ENCODE measurements around the gene GRAMD2B. TPM values are rescaled to one million over a fixed set of nuclear protein-coding genes. Genes with fewer than 3 reads are reported as not detected.

Gene GRAMD2B
- total RNA-seq, 1 experiment from 2014 or later, result 7.2 TPM

DNA sequence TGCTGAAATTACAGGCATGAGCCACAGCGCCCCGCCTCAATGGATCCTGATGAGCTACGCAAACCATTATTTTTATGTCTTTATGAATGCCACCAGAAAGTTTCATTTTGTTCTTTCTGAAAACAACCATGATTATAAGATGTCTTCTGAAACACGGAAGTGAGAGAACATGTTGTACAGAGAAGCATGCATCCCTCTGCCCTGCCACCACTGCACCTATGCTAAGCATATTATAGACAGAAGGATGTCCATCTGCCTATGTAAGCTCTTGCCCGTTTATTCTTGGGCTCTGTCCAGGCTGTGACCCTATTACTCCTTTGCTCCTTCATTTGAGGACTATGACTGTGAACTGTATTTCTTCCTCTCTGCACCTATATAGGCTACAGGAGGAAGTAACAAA lies 74.3 kb downstream of the GRAMD2B start:
- Histone ChIP-seq H3K9me3 (ENCODE audit: control insufficient read depth in 1 of 2, insufficient read depth in 1 of 2, low read depth in 1 of 2, low read length in 2 of 2) (no peaks in the 10 kb centered on the region), H3K9me2 (ENCODE audit: insufficient read depth) (no peaks in the 10 kb centered on the region), H3K27ac (ENCODE audit: low read depth, low read length) (no peak overlapping the region), H3K36me3 (ENCODE audit: control insufficient read depth in 1 of 2, insufficient read depth in 2 of 2, low read length in 2 of 2) (no peaks in the 10 kb centered on the region), H3K9ac (ENCODE audit: low read length) (no peak overlapping the region), H4K20me1 (ENCODE audit: insufficient read depth) (no peaks in the 10 kb centered on the region), H3K4me2 (ENCODE audit: low read length) (no peak overlapping the region), H3K27me3 (ENCODE audit: insufficient read depth, low read length) (no peaks in the 10 kb centered on the region), H2AFZ (ENCODE audit: low read depth, low read length, poor library complexity, severe bottlenecking) (no peak overlapping the region), H3K4me1 (ENCODE audit: control insufficient read depth in 1 of 2, insufficient read depth in 2 of 2, low read length in 2 of 2) (no peaks in the 10 kb centered on the region), H3K79me2 (ENCODE audit: insufficient read depth, low read length) (no peaks in the 10 kb centered on the region), H3K4me3 (replicated peaks in 1 of 2; ENCODE audit: low read depth in 1 of 2, low read length in 2 of 2) (no peak overlapping the region)
- ATAC-seq, result no peak
- POLR2A ChIA-PET, result no interaction called here
- RAD21 ChIA-PET (ENCODE audit: low non-redundant PET in 1 of 2, low total read pairs in 2 of 2, uncharacterized antibody in 2 of 2, unreplicated experiment in 2 of 2), result no interaction called here
- intact Hi-C loops (cut with micrococcal nuclease), result no loop called here
- TF ChIP-seq, protein P1, sequence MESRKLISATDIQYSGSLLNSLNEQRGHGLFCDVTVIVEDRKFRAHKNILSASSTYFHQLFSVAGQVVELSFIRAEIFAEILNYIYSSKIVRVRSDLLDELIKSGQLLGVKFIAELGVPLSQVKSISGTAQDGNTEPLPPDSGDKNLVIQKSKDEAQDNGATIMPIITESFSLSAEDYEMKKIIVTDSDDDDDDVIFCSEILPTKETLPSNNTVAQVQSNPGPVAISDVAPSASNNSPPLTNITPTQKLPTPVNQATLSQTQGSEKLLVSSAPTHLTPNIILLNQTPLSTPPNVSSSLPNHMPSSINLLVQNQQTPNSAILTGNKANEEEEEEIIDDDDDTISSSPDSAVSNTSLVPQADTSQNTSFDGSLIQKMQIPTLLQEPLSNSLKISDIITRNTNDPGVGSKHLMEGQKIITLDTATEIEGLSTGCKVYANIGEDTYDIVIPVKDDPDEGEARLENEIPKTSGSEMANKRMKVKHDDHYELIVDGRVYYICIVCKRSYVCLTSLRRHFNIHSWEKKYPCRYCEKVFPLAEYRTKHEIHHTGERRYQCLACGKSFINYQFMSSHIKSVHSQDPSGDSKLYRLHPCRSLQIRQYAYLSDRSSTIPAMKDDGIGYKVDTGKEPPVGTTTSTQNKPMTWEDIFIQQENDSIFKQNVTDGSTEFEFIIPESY (IDR thresholded peaks at IDR 0.05; ENCODE audit: extremely low read depth, insufficient replicate concordance, low read length), result no peak
- no peak for TF ChIP-seq SRF (IDR thresholded peaks at IDR 0.05; ENCODE audit: low read depth)
- TF ChIP-seq FOSL1 (IDR thresholded peaks at IDR 0.05; ENCODE audit: low read depth), result no peak
- TF ChIP-seq ZFX (IDR thresholded peaks at IDR 0.05), result no peak
- no peak for TF ChIP-seq EZH2 (IDR thresholded peaks at IDR 0.05)
- CTCF ChIA-PET, result no interaction called here
- BruUV-seq (replicated peaks), result no TSS peak
- no peak for DNase-seq (ENCODE audit: low read depth, low spot score)

DNA sequence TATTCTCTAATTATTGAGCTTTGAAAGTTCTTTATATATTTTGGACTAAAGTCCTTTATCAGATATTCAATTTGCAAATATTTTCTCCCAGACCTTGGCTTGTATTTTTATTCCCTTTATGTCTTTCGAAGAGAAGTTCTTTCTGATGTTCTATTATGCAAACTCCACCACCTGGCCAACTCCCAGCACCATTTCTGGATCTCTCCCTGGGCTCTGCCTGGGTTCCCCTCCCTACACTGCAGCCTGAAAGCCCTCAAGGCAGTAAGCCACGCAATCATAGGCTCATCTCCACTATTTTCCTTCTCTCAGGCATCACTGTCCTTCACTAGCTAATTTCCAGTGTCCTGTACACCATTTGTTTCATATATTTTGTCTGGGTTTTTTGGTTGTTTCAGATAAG lies 76.1 kb downstream of the GRAMD2B start:
- CTCF ChIA-PET, result interaction anchor here (0.7 to 1.9 kb wide), 12 partner anchors 9 to 161 kb away, joined by 3 to 11 read pairs (median 4); partner anchors contain the start of gene GRAMD2B
- Histone ChIP-seq H3K9ac (ENCODE audit: low read length) (no peak overlapping the region), H3K4me2 (ENCODE audit: low read length) (no peak overlapping the region), H3K9me3 (ENCODE audit: control insufficient read depth in 1 of 2, insufficient read depth in 1 of 2, low read depth in 1 of 2, low read length in 2 of 2) (no peaks in the 10 kb centered on the region), H4K20me1 (ENCODE audit: insufficient read depth) (no peaks in the 10 kb centered on the region), H3K27me3 (ENCODE audit: insufficient read depth, low read length) (no peaks in the 10 kb centered on the region), H2AFZ (ENCODE audit: low read depth, low read length, poor library complexity, severe bottlenecking) (no peak overlapping the region), H3K36me3 (ENCODE audit: control insufficient read depth in 1 of 2, insufficient read depth in 2 of 2, low read length in 2 of 2) (no peaks in the 10 kb centered on the region), H3K4me3 (replicated peaks in 1 of 2; ENCODE audit: low read depth in 1 of 2, low read length in 2 of 2) (no peak overlapping the region), H3K79me2 (ENCODE audit: insufficient read depth, low read length) (no peaks in the 10 kb centered on the region), H3K27ac (ENCODE audit: low read depth, low read length) (no peak overlapping the region), H3K9me2 (ENCODE audit: insufficient read depth) (no peaks in the 10 kb centered on the region), H3K4me1 (ENCODE audit: control insufficient read depth in 1 of 2, insufficient read depth in 2 of 2, low read length in 2 of 2) (no peaks in the 10 kb centered on the region)
- RAD21 ChIA-PET (ENCODE audit: low non-redundant PET in 1 of 2, low total read pairs in 2 of 2, uncharacterized antibody in 2 of 2, unreplicated experiment in 2 of 2), result no interaction called here
- intact Hi-C loops (cut with micrococcal nuclease), result no loop called here
- BruUV-seq (replicated peaks), result no TSS peak
- TF ChIP-seq EGR1 (IDR thresholded peaks at IDR 0.05; ENCODE audit: low read depth), result no peak
- TF ChIP-seq ELF1 (IDR thresholded peaks at IDR 0.05; ENCODE audit: borderline replicate concordance, low read depth), result no peak
- POLR2A ChIA-PET, result no interaction called here
- no peak for ATAC-seq
- DNase-seq (ENCODE audit: low read depth, low spot score), result no peak
